Suprapubic skin (tissue), 4 donors: Measurements from ENCODE around the gene ADGRG7.

Experiments
- POLR2A ChIP-seq, 2 donors: fragments of 450-650 bp; IDR thresholded peaks; one replicate each; pipeline ENCODE4 v1.6.1; 2017; ENCODE audit warnings: antibody characterized with exemption in 2 of 2, mild to moderate bottlenecking in 2 of 2, moderate library complexity in 2 of 2
- POLR2AphosphoS5 ChIP-seq, 3 donors: sonication (generic); formaldehyde crosslinking; IDR thresholded peaks; one replicate each; pipeline ENCODE4 v1.6.1; 2017; ENCODE audit warnings: antibody characterized with exemption in 3 of 3
- TF ChIP-seq, protein P1 (sequence below), 2 donors: fragments of 200-600 bp in 1 of 2; fragments of 450-650 bp in 1 of 2; sonication (generic) in 1 of 2; IDR thresholded peaks; one replicate each; pipeline ENCODE4 v1.5.1; 2016 to 2019; ENCODE audit warnings: antibody characterized with exemption in 2 of 2, mild to moderate bottlenecking in 1 of 2, moderate library complexity in 1 of 2

DNA sequence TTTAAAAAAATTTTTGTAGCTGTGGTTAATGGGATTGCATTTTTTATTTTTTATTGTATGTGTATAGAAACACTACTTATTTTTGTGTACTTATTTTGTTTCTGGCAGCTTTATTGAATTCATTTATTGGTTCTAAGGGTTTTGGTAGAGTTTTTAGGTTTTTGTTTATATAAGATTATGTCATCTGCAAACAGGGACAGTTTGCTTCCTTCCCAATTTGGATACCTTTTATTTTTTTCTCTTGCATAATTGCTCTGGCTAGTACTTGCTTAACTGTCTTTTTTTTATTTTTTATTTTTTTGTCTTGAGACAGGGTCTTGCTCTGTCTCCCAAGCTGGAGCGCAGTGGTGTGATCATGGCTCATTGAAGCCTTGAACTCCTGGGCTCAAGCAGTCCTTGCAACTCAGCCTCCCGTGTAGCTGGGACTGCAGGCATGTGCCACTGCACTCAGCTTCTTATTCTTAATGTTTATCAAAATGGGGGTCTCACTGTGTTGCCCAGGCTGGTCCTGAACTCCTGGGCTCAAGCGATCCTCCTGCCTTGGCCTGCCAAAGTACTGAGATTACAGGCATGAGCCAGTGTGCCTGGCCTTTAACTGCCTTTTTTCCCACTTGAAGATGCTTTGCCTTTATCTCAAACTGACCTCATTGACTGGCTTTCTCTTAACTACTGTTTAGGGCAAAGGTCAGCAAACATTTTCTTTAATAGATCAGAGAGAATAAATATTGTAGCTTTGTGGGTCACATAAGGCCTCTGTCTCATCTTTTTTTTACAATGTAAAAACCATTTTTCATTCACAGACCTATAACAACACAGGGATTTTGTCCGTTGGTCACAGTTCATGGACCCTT lies 108.5 kb downstream of the ADGRG7 start:
- TF ChIP-seq, protein P1, sequence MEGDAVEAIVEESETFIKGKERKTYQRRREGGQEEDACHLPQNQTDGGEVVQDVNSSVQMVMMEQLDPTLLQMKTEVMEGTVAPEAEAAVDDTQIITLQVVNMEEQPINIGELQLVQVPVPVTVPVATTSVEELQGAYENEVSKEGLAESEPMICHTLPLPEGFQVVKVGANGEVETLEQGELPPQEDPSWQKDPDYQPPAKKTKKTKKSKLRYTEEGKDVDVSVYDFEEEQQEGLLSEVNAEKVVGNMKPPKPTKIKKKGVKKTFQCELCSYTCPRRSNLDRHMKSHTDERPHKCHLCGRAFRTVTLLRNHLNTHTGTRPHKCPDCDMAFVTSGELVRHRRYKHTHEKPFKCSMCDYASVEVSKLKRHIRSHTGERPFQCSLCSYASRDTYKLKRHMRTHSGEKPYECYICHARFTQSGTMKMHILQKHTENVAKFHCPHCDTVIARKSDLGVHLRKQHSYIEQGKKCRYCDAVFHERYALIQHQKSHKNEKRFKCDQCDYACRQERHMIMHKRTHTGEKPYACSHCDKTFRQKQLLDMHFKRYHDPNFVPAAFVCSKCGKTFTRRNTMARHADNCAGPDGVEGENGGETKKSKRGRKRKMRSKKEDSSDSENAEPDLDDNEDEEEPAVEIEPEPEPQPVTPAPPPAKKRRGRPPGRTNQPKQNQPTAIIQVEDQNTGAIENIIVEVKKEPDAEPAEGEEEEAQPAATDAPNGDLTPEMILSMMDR (IDR thresholded peaks at IDR 0.05), result no peak
- TF ChIP-seq POLR2A (IDR thresholded peaks at IDR 0.05) (no peak), POLR2AphosphoS5 (IDR thresholded peaks at IDR 0.05) (no peak)
